Activated T-cell treated with anti-CD3 and anti-CD28 coated beads for 48 hours (primary cell): Measurements from ENCODE around the gene SORD.
"Not testable (repeated sequence)": the region's sequence is repeated elsewhere in the genome, so short reads cannot be mapped to it uniquely, and the experiment has no call there.

Experiments used
- DNase-seq: peaks from one replicate; pipeline ENCODE4 v3.0.0-alpha.2; 2020; ENCODE audit warnings: low read depth

The SORD gene

GRCh38 chr15:45022871-45023658, at the start of gene SORD:
TSS of gene SORD (plus strand) at chr15:45023195. CDS start at chr15:45023284, 89 bp downstream.
- DNase-seq = peak; percentile 92

GRCh38 chr15:44976183-44976582, 46.8 kb upstream of the SORD start:
- not testable (repeated sequence) for DNase-seq

GRCh38 chr15:44977781-44978180, 45.2 kb upstream of the SORD start:
- not testable (repeated sequence) for DNase-seq

GRCh38 chr15:44979617-44980339, 43.2 kb upstream of the SORD start:
- not testable (repeated sequence) for DNase-seq

DNA sequence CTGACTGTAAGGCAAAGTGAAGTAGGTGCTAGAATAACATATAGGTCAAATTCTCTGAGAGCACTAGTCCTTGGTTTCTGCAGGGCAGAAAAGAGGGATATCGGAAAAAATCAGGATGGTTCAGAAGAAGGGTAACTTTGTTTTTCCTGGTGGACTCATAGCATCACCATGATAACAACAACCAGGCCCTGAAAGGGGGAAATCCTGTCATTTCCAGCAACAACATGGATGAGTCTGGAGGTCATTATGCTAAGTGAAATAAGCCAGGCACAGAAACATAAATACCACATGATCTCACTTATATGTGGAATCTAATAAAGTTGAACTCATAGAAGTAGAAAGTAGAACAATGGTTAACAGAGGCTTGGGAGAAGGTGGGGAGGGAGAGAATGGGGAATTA, 38.9 kb upstream of the SORD start:
- DNase-seq = not testable (repeated sequence)

GRCh38 chr15:44986346-44987055, 36.5 kb upstream of the SORD start:
- not testable (repeated sequence) for DNase-seq

DNA sequence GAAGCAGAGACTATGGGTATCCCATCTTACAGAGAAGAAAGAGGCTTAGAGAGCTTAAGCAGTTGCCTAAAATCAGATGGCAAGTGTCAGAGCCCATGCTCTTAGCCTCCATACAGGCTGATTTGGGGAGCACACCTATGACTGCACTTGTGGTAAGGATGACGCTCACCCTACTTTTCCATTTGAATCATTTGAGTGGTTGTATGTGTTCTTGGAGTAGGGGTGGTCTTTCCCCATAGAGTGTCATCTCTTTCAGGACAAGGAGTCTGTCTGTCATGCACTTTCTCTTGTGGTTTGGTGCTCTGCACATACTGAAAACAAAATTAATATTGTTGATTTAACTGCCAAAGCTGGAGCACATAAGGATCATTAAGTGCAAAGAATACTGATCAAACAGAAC, 35.3 kb upstream of the SORD start:
- DNase-seq = not testable (repeated sequence)

GRCh38 chr15:44988184-44988869, 34.7 kb upstream of the SORD start:
- not testable (repeated sequence) for DNase-seq

GRCh38 chr15:44988870-44989219, 34.1 kb upstream of the SORD start:
- DNase-seq = not testable (repeated sequence)

- DNase-seq = not testable (repeated sequence)
These were observed 25.4 kb upstream of the SORD start for GRCh38 chr15:44997632-44998031.

DNA sequence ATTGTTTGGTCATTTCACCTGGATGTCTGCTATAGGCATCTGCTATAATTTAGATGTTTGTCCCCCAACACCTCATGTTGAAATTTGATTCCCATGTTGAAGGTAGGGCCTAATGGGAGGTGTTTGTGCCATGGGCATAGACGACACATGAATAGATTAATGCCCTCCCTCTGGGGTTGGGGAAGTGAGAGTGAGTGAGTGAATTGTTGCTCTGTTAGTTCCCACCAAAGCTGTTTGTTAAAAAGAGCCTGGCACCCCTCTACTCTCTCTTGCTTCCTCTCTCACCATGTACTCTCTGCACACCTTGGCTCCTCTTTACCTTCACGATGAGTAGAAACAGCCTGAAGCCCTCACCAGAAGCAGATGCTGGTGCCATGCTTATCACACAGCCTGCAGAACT, 23.9 kb upstream of the SORD start:
- DNase-seq = no peak

DNA sequence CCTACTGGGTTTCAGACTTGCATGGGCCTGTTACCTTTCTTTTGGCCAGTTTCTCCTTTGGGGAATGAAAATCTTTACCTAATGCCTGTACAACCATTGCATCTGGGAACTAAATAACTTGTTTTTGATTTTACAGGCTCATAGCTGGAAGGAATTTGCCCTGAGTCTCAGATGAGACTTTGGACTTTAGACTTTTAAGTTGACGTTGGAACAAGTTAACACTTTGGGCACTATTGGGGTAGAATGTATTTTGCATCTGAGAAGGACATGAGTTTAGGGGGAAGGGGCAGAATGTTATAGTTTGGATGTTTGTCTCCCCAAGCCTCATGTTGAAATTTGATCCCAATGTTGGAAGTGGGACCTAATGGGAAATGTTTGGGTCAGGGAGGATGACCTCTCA, 21.8 kb upstream of the SORD start:
- not testable (repeated sequence) for DNase-seq

DNA sequence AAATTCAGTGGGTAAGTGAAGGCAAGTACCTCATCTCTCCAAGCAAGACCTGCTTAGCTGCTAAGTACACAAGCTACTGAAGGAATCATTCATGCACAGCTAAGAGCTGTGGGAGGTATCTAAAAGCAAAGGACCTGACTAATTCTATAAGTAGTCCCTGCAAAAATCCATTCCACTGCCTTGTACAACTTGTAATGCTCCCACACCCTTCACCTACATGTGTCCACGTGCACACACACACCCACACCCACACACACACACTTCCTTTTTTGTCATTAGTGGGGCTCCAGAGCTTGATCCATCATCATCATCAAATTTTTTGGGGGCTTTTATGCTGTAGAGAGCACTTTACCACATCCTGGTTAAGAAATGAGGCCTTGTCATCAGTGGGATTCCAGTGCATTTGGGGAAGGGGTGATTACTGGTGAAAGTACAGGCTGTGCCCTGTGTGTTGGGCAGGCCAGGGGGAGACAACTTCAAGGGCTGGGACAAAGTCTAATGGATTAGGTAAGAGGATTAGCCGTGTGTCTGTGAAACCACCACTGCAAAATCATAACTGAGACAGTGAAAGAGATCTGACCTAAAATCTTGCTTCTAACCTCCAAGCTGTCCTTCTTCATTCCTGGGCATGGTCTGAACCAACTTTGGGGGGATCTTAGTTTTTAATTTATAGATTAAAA, 19.1 kb upstream of the SORD start:
- DNase-seq = not testable (repeated sequence)

- DNase-seq = not testable (repeated sequence)
These were observed 18.3 kb upstream of the SORD start for GRCh38 chr15:45004590-45005175.

DNA sequence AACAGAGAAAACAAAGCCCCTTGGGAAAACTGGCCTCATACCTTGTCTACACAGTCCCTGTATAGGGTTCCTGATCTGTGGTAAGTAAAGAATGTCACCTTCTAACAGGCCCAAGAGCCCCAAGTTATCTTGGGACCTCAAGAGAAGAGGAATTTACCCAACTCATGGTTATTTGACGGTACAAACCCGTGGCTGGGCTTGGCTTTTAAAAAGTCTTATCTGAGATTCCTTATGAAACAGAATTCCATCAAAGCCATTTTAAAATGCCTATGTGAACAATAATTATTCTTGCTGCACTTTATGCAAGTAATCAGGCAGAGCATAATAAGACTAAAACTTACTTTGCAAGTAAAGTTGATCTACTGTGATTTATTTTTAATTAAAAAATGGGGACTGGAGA, 13.9 kb upstream of the SORD start:
- DNase-seq = no peak

- not testable (repeated sequence) for DNase-seq
These were observed 7.9 kb upstream of the SORD start for GRCh38 chr15:45015114-45015513.

DNA sequence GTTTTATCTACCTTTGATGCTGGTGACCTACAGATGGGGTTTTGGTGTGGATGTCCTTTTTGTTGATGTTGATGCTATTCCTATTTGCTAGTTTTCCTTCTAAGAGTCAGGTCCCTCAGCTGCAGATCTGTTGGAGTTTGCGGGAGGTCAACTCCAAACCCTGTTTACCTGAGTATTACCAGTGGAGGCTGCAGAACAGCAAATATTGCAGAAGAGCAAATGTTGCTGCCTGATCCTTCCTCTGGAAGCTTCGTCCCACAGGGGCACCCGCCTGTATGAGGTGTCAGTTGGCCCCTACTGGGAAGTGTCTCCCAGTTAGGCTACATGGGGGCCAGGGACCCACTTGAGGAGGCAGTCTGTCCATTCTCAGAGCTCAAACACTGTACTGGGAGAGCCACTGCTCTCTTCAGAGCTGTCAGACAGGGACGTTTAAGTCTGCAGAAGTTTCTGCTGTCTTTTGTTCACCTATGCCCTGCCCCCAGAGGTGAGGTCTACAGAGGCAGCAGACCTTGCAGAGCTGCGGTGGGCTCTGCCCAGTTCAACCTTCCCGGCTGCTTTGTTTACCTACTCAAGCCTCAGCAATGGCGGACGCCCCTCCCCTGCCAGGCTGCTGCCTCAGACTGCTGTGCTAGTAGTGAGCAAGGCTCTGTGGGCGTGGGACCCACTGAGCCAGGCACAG, 2.6 kb upstream of the SORD start:
- DNase-seq = not testable (repeated sequence)

GRCh38 chr15:45020901-45021259, 2.1 kb upstream of the SORD start:
- DNase-seq = not testable (repeated sequence)

- DNase-seq = no peak
These were observed 1.6 kb upstream of the SORD start for GRCh38 chr15:45021348-45021747.

DNA sequence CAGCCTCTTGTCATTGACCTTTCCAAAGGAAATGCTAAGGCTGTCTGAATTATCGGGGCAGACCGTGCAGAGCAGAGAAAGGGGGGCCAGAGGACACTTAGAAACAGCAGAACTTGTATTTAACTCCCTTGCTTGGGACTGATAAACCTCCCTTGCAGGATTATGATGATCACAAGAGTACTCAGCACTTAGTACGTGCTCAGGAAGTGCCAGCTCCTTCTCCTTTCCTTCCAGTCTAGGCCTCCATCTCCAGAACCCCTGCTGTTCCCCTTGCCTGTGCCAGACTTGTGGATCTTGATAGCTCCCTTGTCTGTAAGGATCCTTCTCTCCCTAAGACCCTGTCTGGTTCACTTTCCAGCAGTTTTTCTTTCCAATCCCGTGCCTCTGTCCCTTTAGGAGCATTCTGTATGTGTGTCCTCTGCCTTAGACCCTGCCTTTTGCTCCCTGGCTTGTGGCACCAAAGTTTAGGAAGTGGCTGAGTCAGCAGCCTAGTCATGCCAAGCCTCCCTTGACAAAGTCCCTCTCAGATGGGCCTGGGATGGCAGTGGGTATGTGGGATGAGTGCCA, 747 bp downstream of the SORD start:
- no peak for DNase-seq
